GM23248 (cell line): ENCODE measurements around the gene CRB1. TPM values are rescaled to one million over a fixed set of nuclear protein-coding genes. Genes with fewer than 3 reads are reported as not detected.

Experiments used
- DNase-seq: peaks from one replicate; pipeline ENCODE4 v3.0.0-alpha.2; 2015
- H2AFZ ChIP-seq: fragments of 200-600 bp; sonication (generic); 2 replicates; pipeline ENCODE4 v1.6.1; 2016; ENCODE audit warnings: antibody characterized with exemption
- H3F3A ChIP-seq: fragments of 200-600 bp; sonication (generic); 2 replicates; pipeline ENCODE4 v1.6.1; 2016; ENCODE audit warnings: mild to moderate bottlenecking, antibody characterized with exemption, mixed run types; ENCODE audit not compliant: insufficient read depth
- H3K27ac ChIP-seq: fragments of 200-600 bp; sonication (generic); 2 replicates; pipeline ENCODE4 v1.5.1; 2016; ENCODE audit warnings: mild to moderate bottlenecking
- H3K27me3 ChIP-seq: fragments of 200-600 bp; sonication (generic); replicated peaks from 2 replicates; pipeline ENCODE4 v1.6.1; 2016; ENCODE audit warnings: mild to moderate bottlenecking; ENCODE audit not compliant: insufficient read depth
- H3K36me3 ChIP-seq: fragments of 200-600 bp; sonication (generic); 2 replicates; pipeline ENCODE4 v1.6.1; 2016; ENCODE audit warnings: low read depth, mild to moderate bottlenecking
- H3K4me1 ChIP-seq: fragments of 200-600 bp; sonication (generic); 2 replicates; pipeline ENCODE4 v1.6.1; 2016; ENCODE audit warnings: mild to moderate bottlenecking; ENCODE audit not compliant: insufficient read depth
- H3K4me2 ChIP-seq: fragments of 200-600 bp; sonication (generic); one replicate; pipeline ENCODE4 v1.6.1; 2016; ENCODE audit warnings: mild to moderate bottlenecking; ENCODE audit not compliant: unreplicated experiment
- H3K4me3 ChIP-seq: fragments of 200-600 bp; sonication (generic); 2 replicates; pipeline ENCODE4 v1.5.1; 2016; ENCODE audit warnings: mild to moderate bottlenecking
- H3K79me2 ChIP-seq: fragments of 200-600 bp; sonication (generic); 2 replicates; pipeline ENCODE4 v1.6.1; 2016; ENCODE audit warnings: mild to moderate bottlenecking; ENCODE audit not compliant: insufficient read depth
- H3K9ac ChIP-seq: fragments of 200-600 bp; sonication (generic); 2 replicates; pipeline ENCODE4 v1.6.1; 2016; ENCODE audit warnings: mild to moderate bottlenecking
- H3K9me2 ChIP-seq: fragments of 200-600 bp; sonication (generic); 2 replicates; pipeline ENCODE4 v1.6.1; 2016; ENCODE audit warnings: mixed run types, mild to moderate bottlenecking, moderate library complexity; ENCODE audit not compliant: insufficient read depth
- H3K9me3 ChIP-seq: fragments of 200-600 bp; sonication (generic); one replicate; pipeline ENCODE4 v1.6.1; 2017; ENCODE audit warnings: low read depth
- H4K20me1 ChIP-seq: fragments of 200-600 bp; sonication (generic); 2 replicates; pipeline ENCODE4 v1.6.0; 2016; ENCODE audit not compliant: insufficient read depth
- EZH2 ChIP-seq: fragments of 200-600 bp; sonication (generic); IDR thresholded peaks from 2 replicates; pipeline ENCODE4 v1.6.1; 2018; ENCODE audit warnings: antibody characterized with exemption, mild to moderate bottlenecking; ENCODE audit not compliant: insufficient read depth, poor library complexity, severe bottlenecking
- EZH2phosphoT487 ChIP-seq: fragments of 200-600 bp; sonication (generic); IDR thresholded peaks from 2 replicates; pipeline ENCODE4 v1.6.1; 2018; ENCODE audit warnings: antibody characterized with exemption, moderate library complexity, mild to moderate bottlenecking, low read depth; ENCODE audit not compliant: insufficient read depth
- WGBS, 2 experiments: methylation state at CpG; one replicate each; pipeline ENCODE4 v1.1.6; 2015 to 2017; ENCODE audit warnings: low lambda C conversion rate in 2 of 2, low coverage in 1 of 2; ENCODE audit errors: missing lambda C conversion rate in 2 of 2; 5-methylcytosine and 5-hydroxymethylcytosine counted together
- in situ Hi-C: fragments of 300-500 bp; cut with MboI; formaldehyde crosslinking; loops from 2 replicates; pipeline ENCODE4 v1.15.0; 2020
- polyA plus RNA-seq: library from polyadenylated mRNA; unstranded; fragments of >200 nt; fragmentation: Nextera tagmentation; extraction: Ambion mirVana; gene quantifications from 2 replicates; pipeline ENCODE4 v1.2.1, GENCODE V29; 2016
- total RNA-seq: library from RNA; depleted of rRNA; stranded (reverse); fragments of >200 nt; shearing (Covaris generic); gene quantifications from 2 replicates; pipeline ENCODE4 v1.2.3, GENCODE V29; 2014

CRB1 gene
- total and polyA plus RNA-seq, 2 experiments from 2014 or later = 0.11 TPM; not detected in 1

GRCh38 chr1:197469620-197470210 is 201.7 kb downstream of the CRB1 start:
- H4K20me1 ChIP-seq = no peaks in the 10 kb centered on the region
- H3K9ac ChIP-seq = no peak overlapping the region
- no peak overlapping the region for H3K27ac ChIP-seq
- H3K9me3 ChIP-seq = no peaks in the 10 kb centered on the region
- H3K79me2 ChIP-seq = no peaks in the 10 kb centered on the region
- H2AFZ ChIP-seq = no peak overlapping the region
- H3K27me3 ChIP-seq = no peaks in the 10 kb centered on the region
- H3K4me3 ChIP-seq = no peak overlapping the region
- no peaks in the 10 kb centered on the region for H3K36me3 ChIP-seq
- 0 out of 2 replicates have a peak, but pooled peaks cover 6% of the 10 kb centered on the region for H3F3A ChIP-seq
- in situ Hi-C loops = no loop called here
- WGBS, 2 experiments = 50 to 53% methylated on average over 7 of the region's 7 CpGs
- no peak for TF ChIP-seq EZH2phosphoT487
- no peak for TF ChIP-seq EZH2
- H3K4me1 ChIP-seq = peaks cover 4% of the 10 kb centered on the region; the same call in 1 of the 2 replicates
- no peak for DNase-seq
- H3K4me2 ChIP-seq = no peak overlapping the region
- no peaks in the 10 kb centered on the region for H3K9me2 ChIP-seq

GRCh38 chr1:197470330-197470729 is 202.3 kb downstream of the CRB1 start:
- DNase-seq = no peak
- Histone ChIP-seq H3K4me3 (no peak overlapping the region), H3K4me2 (no peak overlapping the region), H3K27me3 (no peaks in the 10 kb centered on the region), H3K9me2 (no peaks in the 10 kb centered on the region), H2AFZ (no peak overlapping the region), H3K9me3 (no peaks in the 10 kb centered on the region), H3K4me1 (peaks cover 4% of the 10 kb centered on the region; the same call in 1 of the 2 replicates), H3K36me3 (no peaks in the 10 kb centered on the region), H4K20me1 (no peaks in the 10 kb centered on the region), H3K9ac (no peak overlapping the region), H3K27ac (no peak overlapping the region), H3K79me2 (no peaks in the 10 kb centered on the region), H3F3A (0 out of 2 replicates have a peak, but pooled peaks cover 6% of the 10 kb centered on the region)
- WGBS, 2 experiments = 49 to 59% methylated on average over 1 of the region's 1 CpG
- no peak for TF ChIP-seq EZH2phosphoT487
- TF ChIP-seq EZH2 = no peak
- in situ Hi-C loops = no loop called here

GRCh38 chr1:197471248-197471985 is 203.4 kb downstream of the CRB1 start:
- peaks cover 4% of the 10 kb centered on the region; the same call in 1 of the 2 replicates for H3K4me1 ChIP-seq
- no peak for TF ChIP-seq EZH2
- TF ChIP-seq EZH2phosphoT487 = no peak
- H3K9me2 ChIP-seq = no peaks in the 10 kb centered on the region
- H3K27ac ChIP-seq = no peak overlapping the region
- no peak overlapping the region for H3K9ac ChIP-seq
- no peak for DNase-seq
- no peaks in the 10 kb centered on the region for H3K36me3 ChIP-seq
- H3K4me2 ChIP-seq = no peak overlapping the region
- H3K27me3 ChIP-seq = no peaks in the 10 kb centered on the region
- no peaks in the 10 kb centered on the region for H3K9me3 ChIP-seq
- H3K79me2 ChIP-seq = no peaks in the 10 kb centered on the region
- in situ Hi-C loops = no loop called here
- no peak overlapping the region for H3K4me3 ChIP-seq
- no peak overlapping the region for H2AFZ ChIP-seq
- no peaks in the 10 kb centered on the region for H4K20me1 ChIP-seq
- H3F3A ChIP-seq = 0 out of 2 replicates have a peak, but pooled peaks cover 6% of the 10 kb centered on the region
- WGBS, 2 experiments = 35 to 36% methylated on average over 9 of the region's 9 CpGs

- Histone ChIP-seq H3K27me3 (no peaks in the 10 kb centered on the region), H3K4me2 (no peak overlapping the region)
- WGBS, 2 experiments = 56 to 59% methylated on average over 3 of the region's 3 CpGs
Measured at GRCh38 chr1:197472141-197472540, 204.1 kb downstream of the CRB1 start.

More at GRCh38 chr1:197472141-197472540, 204.1 kb downstream of the CRB1 start:
- H3K9ac ChIP-seq = no peak overlapping the region
- H3F3A ChIP-seq = 0 out of 2 replicates have a peak, but pooled peaks cover 6% of the 10 kb centered on the region
- no peaks in the 10 kb centered on the region for H4K20me1 ChIP-seq
- H3K27ac ChIP-seq = no peak overlapping the region
- TF ChIP-seq EZH2phosphoT487 (no peak), EZH2 (no peak)
- in situ Hi-C loops = no loop called here
- no peak overlapping the region for H2AFZ ChIP-seq
- H3K4me3 ChIP-seq = no peak overlapping the region
- no peak for DNase-seq
- H3K36me3 ChIP-seq = no peaks in the 10 kb centered on the region
- H3K4me1 ChIP-seq = peaks cover 4% of the 10 kb centered on the region; the same call in 1 of the 2 replicates
- no peaks in the 10 kb centered on the region for H3K9me2 ChIP-seq
- H3K9me3 ChIP-seq = no peaks in the 10 kb centered on the region
- H3K79me2 ChIP-seq = no peaks in the 10 kb centered on the region
